ENCODE results near the gene CNOT1.
"Not testable (repeated sequence)": the region's sequence is repeated elsewhere in the genome, so short reads cannot be mapped to it uniquely, and the experiment has no call there.

CNOT1 gene

DNA sequence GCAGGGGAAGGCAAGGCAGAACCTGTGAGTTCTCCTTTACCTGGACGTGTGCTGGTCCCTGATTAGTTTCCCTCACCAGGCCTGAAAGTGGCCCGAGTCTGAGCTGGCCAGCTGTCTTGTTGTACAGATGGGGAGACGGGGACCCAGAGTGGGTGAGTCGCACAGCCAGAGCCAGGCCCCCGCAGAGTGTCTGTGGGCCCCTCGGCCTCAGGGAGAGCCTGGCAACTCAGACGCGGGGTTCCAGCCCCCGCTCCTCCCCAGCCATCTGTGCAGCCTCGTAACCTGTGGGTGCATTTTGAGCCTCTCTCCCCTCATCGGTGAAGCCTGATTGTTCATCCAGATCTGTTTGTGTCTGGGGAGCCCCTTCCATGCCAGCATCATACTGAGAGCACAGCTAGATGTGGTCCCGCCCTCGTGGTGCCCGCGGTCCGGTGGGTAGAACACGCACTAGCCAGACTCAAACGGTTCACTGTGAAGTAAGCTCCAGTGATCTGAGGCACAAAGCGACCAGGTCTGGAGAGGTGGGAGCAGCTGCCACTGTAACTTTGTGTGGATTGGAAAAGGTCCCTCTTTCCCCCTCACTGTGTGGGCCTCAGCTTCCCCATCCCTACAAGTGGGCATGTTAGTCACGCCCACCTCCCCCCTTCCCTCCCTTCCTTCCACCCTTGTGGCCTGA lies 135.7 kb downstream of the CNOT1 start:
- Histone ChIP-seq H3K9me2 (replicated peaks; ENCODE audit: control insufficient read depth, low read length) (no peaks in the 10 kb centered on the region), H3K36me3 (ENCODE audit: control insufficient read depth, low read length) (no peaks in the 10 kb centered on the region), H4K20me1 (ENCODE audit: control insufficient read depth, insufficient read depth, low read depth, low read length) (no peaks in the 10 kb centered on the region), H3F3A (ENCODE audit: control insufficient read depth, insufficient read depth) (0 out of 2 replicates have a peak, but pooled peaks cover 3% of the 10 kb centered on the region), H3K4me3 (ENCODE audit: low read length) (no peak overlapping the region), H3K9me3 (ENCODE audit: control insufficient read depth, insufficient read depth, low read length) (no peaks in the 10 kb centered on the region), H3K27ac (ENCODE audit: low read depth, low read length) (no peak overlapping the region), H3K79me2 (ENCODE audit: control insufficient read depth, low read length) (no peaks in the 10 kb centered on the region), H3K4me2 (ENCODE audit: low read length) (no peak overlapping the region), H3K27me3 (ENCODE audit: control insufficient read depth, low read length) (peaks cover 18% of the 10 kb centered on the region), H3K4me1 (ENCODE audit: control insufficient read depth, low read length) (no peaks in the 10 kb centered on the region; the same call in 1 of the 2 replicates)
- TF ChIP-seq EZH2phosphoT487 (IDR thresholded peaks at IDR 0.05; ENCODE audit: borderline replicate concordance, low read length), result no peak
- TF ChIP-seq, protein P1, sequence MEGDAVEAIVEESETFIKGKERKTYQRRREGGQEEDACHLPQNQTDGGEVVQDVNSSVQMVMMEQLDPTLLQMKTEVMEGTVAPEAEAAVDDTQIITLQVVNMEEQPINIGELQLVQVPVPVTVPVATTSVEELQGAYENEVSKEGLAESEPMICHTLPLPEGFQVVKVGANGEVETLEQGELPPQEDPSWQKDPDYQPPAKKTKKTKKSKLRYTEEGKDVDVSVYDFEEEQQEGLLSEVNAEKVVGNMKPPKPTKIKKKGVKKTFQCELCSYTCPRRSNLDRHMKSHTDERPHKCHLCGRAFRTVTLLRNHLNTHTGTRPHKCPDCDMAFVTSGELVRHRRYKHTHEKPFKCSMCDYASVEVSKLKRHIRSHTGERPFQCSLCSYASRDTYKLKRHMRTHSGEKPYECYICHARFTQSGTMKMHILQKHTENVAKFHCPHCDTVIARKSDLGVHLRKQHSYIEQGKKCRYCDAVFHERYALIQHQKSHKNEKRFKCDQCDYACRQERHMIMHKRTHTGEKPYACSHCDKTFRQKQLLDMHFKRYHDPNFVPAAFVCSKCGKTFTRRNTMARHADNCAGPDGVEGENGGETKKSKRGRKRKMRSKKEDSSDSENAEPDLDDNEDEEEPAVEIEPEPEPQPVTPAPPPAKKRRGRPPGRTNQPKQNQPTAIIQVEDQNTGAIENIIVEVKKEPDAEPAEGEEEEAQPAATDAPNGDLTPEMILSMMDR (IDR thresholded peaks at IDR 0.05; ENCODE audit: low read depth, low read length, poor library complexity, severe bottlenecking), result no peak

- Histone ChIP-seq H3K9me2 (replicated peaks; ENCODE audit: control insufficient read depth, low read length) (no peaks in the 10 kb centered on the region), H3F3A (ENCODE audit: control insufficient read depth, insufficient read depth) (0 out of 2 replicates have a peak, but pooled peaks cover 3% of the 10 kb centered on the region), H3K9me3 (ENCODE audit: control insufficient read depth, insufficient read depth, low read length) (no peaks in the 10 kb centered on the region), H3K36me3 (ENCODE audit: control insufficient read depth, low read length) (no peaks in the 10 kb centered on the region), H3K27ac (ENCODE audit: low read depth, low read length) (no peak overlapping the region), H4K20me1 (ENCODE audit: control insufficient read depth, insufficient read depth, low read depth, low read length) (no peaks in the 10 kb centered on the region), H3K79me2 (ENCODE audit: control insufficient read depth, low read length) (no peaks in the 10 kb centered on the region), H3K27me3 (ENCODE audit: control insufficient read depth, low read length) (peaks cover 18% of the 10 kb centered on the region), H3K4me3 (ENCODE audit: low read length) (no peak overlapping the region), H3K4me2 (ENCODE audit: low read length) (no peak overlapping the region), H3K4me1 (ENCODE audit: control insufficient read depth, low read length) (no peaks in the 10 kb centered on the region; the same call in 1 of the 2 replicates)
- TF ChIP-seq, protein P1 (IDR thresholded peaks at IDR 0.05; ENCODE audit: low read depth, low read length, poor library complexity, severe bottlenecking), result no peak
- no peak for TF ChIP-seq EZH2phosphoT487 (IDR thresholded peaks at IDR 0.05; ENCODE audit: borderline replicate concordance, low read length)
Measured at GRCh38 chr16:58492735-58493134, 136.9 kb downstream of the CNOT1 start.

GRCh38 chr16:58492066-58492465 lies 137.6 kb downstream of the CNOT1 start:
- H3K4me3 ChIP-seq (ENCODE audit: low read length), result no peak overlapping the region
- 0 out of 2 replicates have a peak, but pooled peaks cover 3% of the 10 kb centered on the region for H3F3A ChIP-seq (ENCODE audit: control insufficient read depth, insufficient read depth)
- no peaks in the 10 kb centered on the region for H4K20me1 ChIP-seq (ENCODE audit: control insufficient read depth, insufficient read depth, low read depth, low read length)
- no peak overlapping the region for H3K4me2 ChIP-seq (ENCODE audit: low read length)
- H3K4me1 ChIP-seq (ENCODE audit: control insufficient read depth, low read length), result no peaks in the 10 kb centered on the region; the same call in 1 of the 2 replicates
- no peaks in the 10 kb centered on the region for H3K36me3 ChIP-seq (ENCODE audit: control insufficient read depth, low read length)
- peaks cover 18% of the 10 kb centered on the region for H3K27me3 ChIP-seq (ENCODE audit: control insufficient read depth, low read length)
- H3K9me2 ChIP-seq (replicated peaks; ENCODE audit: control insufficient read depth, low read length), result no peaks in the 10 kb centered on the region
- no peak overlapping the region for H3K27ac ChIP-seq (ENCODE audit: low read depth, low read length)
- H3K9me3 ChIP-seq (ENCODE audit: control insufficient read depth, insufficient read depth, low read length), result no peaks in the 10 kb centered on the region
- no peaks in the 10 kb centered on the region for H3K79me2 ChIP-seq (ENCODE audit: control insufficient read depth, low read length)
- TF ChIP-seq, protein P1 (IDR thresholded peaks at IDR 0.05; ENCODE audit: low read depth, low read length, poor library complexity, severe bottlenecking), result no peak
- TF ChIP-seq EZH2phosphoT487 (IDR thresholded peaks at IDR 0.05; ENCODE audit: borderline replicate concordance, low read length), result no peak

DNA sequence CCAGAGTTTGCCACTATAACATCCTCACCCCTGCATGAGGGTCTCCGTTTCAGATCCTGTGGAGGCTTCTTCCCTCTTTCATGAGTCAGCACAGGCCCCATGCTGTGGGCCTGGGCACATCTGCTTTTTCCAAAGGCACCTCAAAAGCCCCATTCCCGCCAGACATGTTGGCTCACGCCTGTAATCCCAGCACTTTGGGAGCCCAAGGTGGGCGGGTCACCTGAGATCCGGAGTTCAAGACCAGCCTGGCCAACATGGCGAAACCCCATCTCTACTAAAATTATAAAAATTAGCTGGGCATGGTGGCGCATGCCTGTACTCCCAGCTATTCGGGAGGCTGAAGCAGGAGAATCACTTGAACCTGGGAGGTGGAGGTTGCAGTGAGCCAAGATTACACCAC lies 139.1 kb downstream of the CNOT1 start:
- not testable (repeated sequence) for H3K4me2 ChIP-seq (ENCODE audit: low read length); H3K9me2 ChIP-seq (replicated peaks; ENCODE audit: control insufficient read depth, low read length); H3K4me3 ChIP-seq (ENCODE audit: low read length); H3K27ac ChIP-seq (ENCODE audit: low read depth, low read length); H3K4me1 ChIP-seq (ENCODE audit: control insufficient read depth, low read length); H3K9me3 ChIP-seq (ENCODE audit: control insufficient read depth, insufficient read depth, low read length); H3F3A ChIP-seq (ENCODE audit: control insufficient read depth, insufficient read depth); H3K36me3 ChIP-seq (ENCODE audit: control insufficient read depth, low read length); H4K20me1 ChIP-seq (ENCODE audit: control insufficient read depth, insufficient read depth, low read depth, low read length); H3K79me2 ChIP-seq (ENCODE audit: control insufficient read depth, low read length)
- peaks cover 14% of the 10 kb centered on the region for H3K27me3 ChIP-seq (ENCODE audit: control insufficient read depth, low read length)

All from DOHH2 (cell line).